HG02642 (cell line): ENCODE measurements around the gene RRAS2.
"Not testable (repeated sequence)": the region's sequence is repeated elsewhere in the genome, so short reads cannot be mapped to it uniquely, and the experiment has no call there.

ENCODE experiments used
- ATAC-seq: cut with Tn5 transposase; IDR thresholded peaks from one replicate; pipeline ENCODE4 v1.9.1; 2021; ENCODE audit warnings: mild to moderate bottlenecking; ENCODE audit not compliant: unreplicated experiment, poor library complexity

RRAS2 gene

GRCh38 chr11:14358729-14359439 lies at the start of gene RRAS2:
Gene RRAS2, minus strand, starts transcription at chr11:14359183. Its CDS starts 313 bp downstream, at chr11:14358870.
- peak; percentile 95 for ATAC-seq

- no peak for ATAC-seq
Measured at GRCh38 chr11:14408612-14409011, 49.6 kb upstream of the RRAS2 start.

GRCh38 chr11:14406116-14406515 lies 47.1 kb upstream of the RRAS2 start:
- ATAC-seq: not testable (repeated sequence)

GRCh38 chr11:14403528-14403927 lies 44.5 kb upstream of the RRAS2 start:
- ATAC-seq: not testable (repeated sequence)

- ATAC-seq: no peak
Measured at GRCh38 chr11:14399087-14399486, 40.1 kb upstream of the RRAS2 start.

- no peak for ATAC-seq
Measured at GRCh38 chr11:14396273-14396672, 37.3 kb upstream of the RRAS2 start.

- no peak for ATAC-seq
Measured at GRCh38 chr11:14393889-14394288, 34.9 kb upstream of the RRAS2 start.

GRCh38 chr11:14393129-14393528 lies 34.1 kb upstream of the RRAS2 start:
- no peak for ATAC-seq

GRCh38 chr11:14390669-14391068 lies 31.7 kb upstream of the RRAS2 start:
- ATAC-seq: no peak

GRCh38 chr11:14388352-14388751 lies 29.4 kb upstream of the RRAS2 start:
- no peak for ATAC-seq

GRCh38 chr11:14386895-14387480 lies 28.0 kb upstream of the RRAS2 start:
- no peak for ATAC-seq

GRCh38 chr11:14386081-14386480 lies 27.1 kb upstream of the RRAS2 start:
- no peak for ATAC-seq

- ATAC-seq: no peak
Measured at GRCh38 chr11:14384338-14384737, 25.4 kb upstream of the RRAS2 start.

- no peak for ATAC-seq
Measured at GRCh38 chr11:14381968-14382367, 23.0 kb upstream of the RRAS2 start.

- peak; percentile 85 for ATAC-seq
Measured at GRCh38 chr11:14380947-14381561, 22.1 kb upstream of the RRAS2 start.

GRCh38 chr11:14380125-14380936 lies 21.3 kb upstream of the RRAS2 start:
- ATAC-seq: no peak

GRCh38 chr11:14378171-14378570 lies 19.2 kb upstream of the RRAS2 start:
- no peak for ATAC-seq

- ATAC-seq: no peak
Measured at GRCh38 chr11:14376920-14377319, 17.9 kb upstream of the RRAS2 start.

GRCh38 chr11:14374922-14375830 lies 16.2 kb upstream of the RRAS2 start:
- ATAC-seq: no peak
